ENCODE data around the gene IFFO2. TPM values are rescaled to one million over a fixed set of nuclear protein-coding genes. Genes with fewer than 3 reads are reported as not detected.

IFFO2 gene
- total and polyA plus RNA-seq, 2 of the 8 experiments (the other 6 are each of a cell fraction or from before 2014, with no cell fraction given) = 6.6 to 10.4 TPM

- TF ChIP-seq, protein P1, sequence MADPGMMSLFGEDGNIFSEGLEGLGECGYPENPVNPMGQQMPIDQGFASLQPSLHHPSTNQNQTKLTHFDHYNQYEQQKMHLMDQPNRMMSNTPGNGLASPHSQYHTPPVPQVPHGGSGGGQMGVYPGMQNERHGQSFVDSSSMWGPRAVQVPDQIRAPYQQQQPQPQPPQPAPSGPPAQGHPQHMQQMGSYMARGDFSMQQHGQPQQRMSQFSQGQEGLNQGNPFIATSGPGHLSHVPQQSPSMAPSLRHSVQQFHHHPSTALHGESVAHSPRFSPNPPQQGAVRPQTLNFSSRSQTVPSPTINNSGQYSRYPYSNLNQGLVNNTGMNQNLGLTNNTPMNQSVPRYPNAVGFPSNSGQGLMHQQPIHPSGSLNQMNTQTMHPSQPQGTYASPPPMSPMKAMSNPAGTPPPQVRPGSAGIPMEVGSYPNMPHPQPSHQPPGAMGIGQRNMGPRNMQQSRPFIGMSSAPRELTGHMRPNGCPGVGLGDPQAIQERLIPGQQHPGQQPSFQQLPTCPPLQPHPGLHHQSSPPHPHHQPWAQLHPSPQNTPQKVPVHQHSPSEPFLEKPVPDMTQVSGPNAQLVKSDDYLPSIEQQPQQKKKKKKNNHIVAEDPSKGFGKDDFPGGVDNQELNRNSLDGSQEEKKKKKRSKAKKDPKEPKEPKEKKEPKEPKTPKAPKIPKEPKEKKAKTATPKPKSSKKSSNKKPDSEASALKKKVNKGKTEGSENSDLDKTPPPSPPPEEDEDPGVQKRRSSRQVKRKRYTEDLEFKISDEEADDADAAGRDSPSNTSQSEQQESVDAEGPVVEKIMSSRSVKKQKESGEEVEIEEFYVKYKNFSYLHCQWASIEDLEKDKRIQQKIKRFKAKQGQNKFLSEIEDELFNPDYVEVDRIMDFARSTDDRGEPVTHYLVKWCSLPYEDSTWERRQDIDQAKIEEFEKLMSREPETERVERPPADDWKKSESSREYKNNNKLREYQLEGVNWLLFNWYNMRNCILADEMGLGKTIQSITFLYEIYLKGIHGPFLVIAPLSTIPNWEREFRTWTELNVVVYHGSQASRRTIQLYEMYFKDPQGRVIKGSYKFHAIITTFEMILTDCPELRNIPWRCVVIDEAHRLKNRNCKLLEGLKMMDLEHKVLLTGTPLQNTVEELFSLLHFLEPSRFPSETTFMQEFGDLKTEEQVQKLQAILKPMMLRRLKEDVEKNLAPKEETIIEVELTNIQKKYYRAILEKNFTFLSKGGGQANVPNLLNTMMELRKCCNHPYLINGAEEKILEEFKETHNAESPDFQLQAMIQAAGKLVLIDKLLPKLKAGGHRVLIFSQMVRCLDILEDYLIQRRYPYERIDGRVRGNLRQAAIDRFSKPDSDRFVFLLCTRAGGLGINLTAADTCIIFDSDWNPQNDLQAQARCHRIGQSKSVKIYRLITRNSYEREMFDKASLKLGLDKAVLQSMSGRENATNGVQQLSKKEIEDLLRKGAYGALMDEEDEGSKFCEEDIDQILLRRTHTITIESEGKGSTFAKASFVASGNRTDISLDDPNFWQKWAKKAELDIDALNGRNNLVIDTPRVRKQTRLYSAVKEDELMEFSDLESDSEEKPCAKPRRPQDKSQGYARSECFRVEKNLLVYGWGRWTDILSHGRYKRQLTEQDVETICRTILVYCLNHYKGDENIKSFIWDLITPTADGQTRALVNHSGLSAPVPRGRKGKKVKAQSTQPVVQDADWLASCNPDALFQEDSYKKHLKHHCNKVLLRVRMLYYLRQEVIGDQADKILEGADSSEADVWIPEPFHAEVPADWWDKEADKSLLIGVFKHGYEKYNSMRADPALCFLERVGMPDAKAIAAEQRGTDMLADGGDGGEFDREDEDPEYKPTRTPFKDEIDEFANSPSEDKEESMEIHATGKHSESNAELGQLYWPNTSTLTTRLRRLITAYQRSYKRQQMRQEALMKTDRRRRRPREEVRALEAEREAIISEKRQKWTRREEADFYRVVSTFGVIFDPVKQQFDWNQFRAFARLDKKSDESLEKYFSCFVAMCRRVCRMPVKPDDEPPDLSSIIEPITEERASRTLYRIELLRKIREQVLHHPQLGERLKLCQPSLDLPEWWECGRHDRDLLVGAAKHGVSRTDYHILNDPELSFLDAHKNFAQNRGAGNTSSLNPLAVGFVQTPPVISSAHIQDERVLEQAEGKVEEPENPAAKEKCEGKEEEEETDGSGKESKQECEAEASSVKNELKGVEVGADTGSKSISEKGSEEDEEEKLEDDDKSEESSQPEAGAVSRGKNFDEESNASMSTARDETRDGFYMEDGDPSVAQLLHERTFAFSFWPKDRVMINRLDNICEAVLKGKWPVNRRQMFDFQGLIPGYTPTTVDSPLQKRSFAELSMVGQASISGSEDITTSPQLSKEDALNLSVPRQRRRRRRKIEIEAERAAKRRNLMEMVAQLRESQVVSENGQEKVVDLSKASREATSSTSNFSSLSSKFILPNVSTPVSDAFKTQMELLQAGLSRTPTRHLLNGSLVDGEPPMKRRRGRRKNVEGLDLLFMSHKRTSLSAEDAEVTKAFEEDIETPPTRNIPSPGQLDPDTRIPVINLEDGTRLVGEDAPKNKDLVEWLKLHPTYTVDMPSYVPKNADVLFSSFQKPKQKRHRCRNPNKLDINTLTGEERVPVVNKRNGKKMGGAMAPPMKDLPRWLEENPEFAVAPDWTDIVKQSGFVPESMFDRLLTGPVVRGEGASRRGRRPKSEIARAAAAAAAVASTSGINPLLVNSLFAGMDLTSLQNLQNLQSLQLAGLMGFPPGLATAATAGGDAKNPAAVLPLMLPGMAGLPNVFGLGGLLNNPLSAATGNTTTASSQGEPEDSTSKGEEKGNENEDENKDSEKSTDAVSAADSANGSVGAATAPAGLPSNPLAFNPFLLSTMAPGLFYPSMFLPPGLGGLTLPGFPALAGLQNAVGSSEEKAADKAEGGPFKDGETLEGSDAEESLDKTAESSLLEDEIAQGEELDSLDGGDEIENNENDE (IDR thresholded peaks at IDR 0.05; ENCODE audit: insufficient replicate concordance, low read length) = no peak
- TF ChIP-seq TAF7 (optimal IDR thresholded peaks at IDR 0.05; ENCODE audit: borderline replicate concordance, low read depth, low read length) = no peak
- TF ChIP-seq NRF1 (IDR thresholded peaks at IDR 0.05; ENCODE audit: low read depth, low read length) = no peak
Observed at GRCh38 chr1:18875796-18876128, 80.7 kb downstream of the IFFO2 start (continued).
